Breast epithelium (tissue), 3 donors: ENCODE results near the gene MAGIX.

Experiments used
- CTCF ChIP-seq, 3 donors: fragments of 450-650 bp; IDR thresholded peaks; one replicate each; pipeline ENCODE4 v1.5.1; 2016 to 2017; ENCODE audit warnings: antibody characterized with exemption in 3 of 3, mild to moderate bottlenecking in 3 of 3, moderate library complexity in 3 of 3
- POLR2A ChIP-seq: fragments of 450-650 bp; IDR thresholded peaks from one replicate; pipeline ENCODE4 v1.6.1; 2016; ENCODE audit warnings: antibody characterized with exemption, mild to moderate bottlenecking, moderate library complexity
- POLR2AphosphoS5 ChIP-seq, 3 donors: sonication (generic); formaldehyde crosslinking; IDR thresholded peaks; one replicate each; pipeline ENCODE4 v1.6.1; 2017; ENCODE audit warnings: antibody characterized with exemption in 3 of 3

- no peak for TF ChIP-seq POLR2A
- TF ChIP-seq CTCF (IDR thresholded peaks at IDR 0.05), result no peak
- no peak for TF ChIP-seq POLR2AphosphoS5 (IDR thresholded peaks at IDR 0.05)
Observed at GRCh38 chrX:49191574-49192011, 29.0 kb downstream of the MAGIX start.
